ENCODE results near the gene CBLN3. TPM values are rescaled to one million over a fixed set of nuclear protein-coding genes. Genes with fewer than 3 reads are reported as not detected.

The CBLN3 gene
- total RNA-seq, 1 experiment from 2014 or later: 1.4 TPM

DNA sequence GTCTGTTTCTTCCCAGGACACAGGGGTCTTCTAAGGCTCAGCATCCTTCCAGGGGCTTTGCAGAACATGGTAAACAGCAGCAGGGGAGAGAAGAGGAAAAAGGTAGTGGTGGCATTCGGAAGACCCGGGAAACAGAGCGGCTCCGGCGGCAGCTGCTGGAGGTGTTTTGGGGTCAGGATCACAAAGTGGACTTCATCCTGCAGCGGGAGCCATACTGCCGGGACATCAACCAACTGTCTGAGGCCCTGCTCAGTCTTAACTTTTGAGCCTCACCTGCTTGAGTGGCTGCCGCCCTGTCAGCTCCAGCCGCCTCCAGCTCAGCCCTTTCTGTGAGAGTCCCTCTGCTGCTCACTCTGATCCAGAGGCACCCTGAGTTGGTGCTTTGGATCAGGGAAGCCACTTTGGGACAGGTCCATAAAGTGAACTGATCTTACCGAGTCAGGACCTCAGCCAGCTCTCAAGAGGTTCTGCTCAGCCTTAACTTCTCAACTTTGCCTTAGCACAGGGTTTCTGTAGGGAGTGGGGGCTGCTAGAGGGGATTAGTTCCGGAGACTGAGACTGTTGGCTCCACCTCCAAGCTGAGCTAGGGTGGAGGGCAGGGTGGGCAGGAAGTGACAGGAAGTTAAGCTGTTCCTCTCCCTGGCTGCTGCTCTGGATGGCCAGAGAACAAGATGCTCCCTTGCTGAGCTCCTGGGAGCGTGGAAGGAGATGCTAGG, 7.7 kb upstream of the CBLN3 start:
- Mint-ChIP-seq H3K9me3 (ENCODE audit: unreplicated experiment) (no peaks in the 10 kb centered on the region), H3K36me3 (ENCODE audit: insufficient read depth, unreplicated experiment) (peaks cover 53% of the 10 kb centered on the region), H3K27me3 (ENCODE audit: insufficient read depth, unreplicated experiment) (no peaks in the 10 kb centered on the region), H3K27ac (ENCODE audit: unreplicated experiment) (no peak overlapping the region), H3K4me3 (ENCODE audit: unreplicated experiment) (no peak overlapping the region), H3K4me1 (ENCODE audit: low read depth, unreplicated experiment) (peaks cover 14% of the 10 kb centered on the region)
- Histone ChIP-seq H3K9me3 (no peaks in the 10 kb centered on the region), H3K4me1 (no peaks in the 10 kb centered on the region; the same call in 1 of the 2 replicates), H3K36me3 (ENCODE audit: control insufficient read depth, insufficient read depth, low read length) (peaks cover 7% of the 10 kb centered on the region), H3K27me3 (replicated peaks; ENCODE audit: control insufficient read depth, insufficient read depth, low read length) (no peaks in the 10 kb centered on the region), H3K4me3 (ENCODE audit: low read depth, low read length) (no peak overlapping the region)
- no TSS peak for BruUV-seq (replicated peaks)
- CTCF ChIA-PET: interaction anchor here (0.5 to 4.1 kb wide), 4 partner anchors 38 to 109 kb away, joined by 3 to 37 read pairs (median 12); partner anchors contain the start of gene NYNRIN
- DNase-seq: no peak
- POLR2A ChIA-PET: interaction anchor here (0.5 to 0.7 kb wide), 2 partner anchors 70 to 108 kb away, joined by 3 read pairs; no protein-coding TSS in a partner anchor
- TF ChIP-seq, protein P1, sequence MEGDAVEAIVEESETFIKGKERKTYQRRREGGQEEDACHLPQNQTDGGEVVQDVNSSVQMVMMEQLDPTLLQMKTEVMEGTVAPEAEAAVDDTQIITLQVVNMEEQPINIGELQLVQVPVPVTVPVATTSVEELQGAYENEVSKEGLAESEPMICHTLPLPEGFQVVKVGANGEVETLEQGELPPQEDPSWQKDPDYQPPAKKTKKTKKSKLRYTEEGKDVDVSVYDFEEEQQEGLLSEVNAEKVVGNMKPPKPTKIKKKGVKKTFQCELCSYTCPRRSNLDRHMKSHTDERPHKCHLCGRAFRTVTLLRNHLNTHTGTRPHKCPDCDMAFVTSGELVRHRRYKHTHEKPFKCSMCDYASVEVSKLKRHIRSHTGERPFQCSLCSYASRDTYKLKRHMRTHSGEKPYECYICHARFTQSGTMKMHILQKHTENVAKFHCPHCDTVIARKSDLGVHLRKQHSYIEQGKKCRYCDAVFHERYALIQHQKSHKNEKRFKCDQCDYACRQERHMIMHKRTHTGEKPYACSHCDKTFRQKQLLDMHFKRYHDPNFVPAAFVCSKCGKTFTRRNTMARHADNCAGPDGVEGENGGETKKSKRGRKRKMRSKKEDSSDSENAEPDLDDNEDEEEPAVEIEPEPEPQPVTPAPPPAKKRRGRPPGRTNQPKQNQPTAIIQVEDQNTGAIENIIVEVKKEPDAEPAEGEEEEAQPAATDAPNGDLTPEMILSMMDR (IDR thresholded peaks at IDR 0.05; ENCODE audit: insufficient read depth in 1 of 2, low read depth in 1 of 2, low read length in 1 of 2, severe bottlenecking in 1 of 2, unreplicated experiment in 1 of 2): no peak
- intact Hi-C loops (cut with micrococcal nuclease; ENCODE audit: unreplicated experiment): loop anchor here (2.0 kb wide), 1 partner anchor 194 kb away; the partner anchor contains the start of gene TINF2

DNA sequence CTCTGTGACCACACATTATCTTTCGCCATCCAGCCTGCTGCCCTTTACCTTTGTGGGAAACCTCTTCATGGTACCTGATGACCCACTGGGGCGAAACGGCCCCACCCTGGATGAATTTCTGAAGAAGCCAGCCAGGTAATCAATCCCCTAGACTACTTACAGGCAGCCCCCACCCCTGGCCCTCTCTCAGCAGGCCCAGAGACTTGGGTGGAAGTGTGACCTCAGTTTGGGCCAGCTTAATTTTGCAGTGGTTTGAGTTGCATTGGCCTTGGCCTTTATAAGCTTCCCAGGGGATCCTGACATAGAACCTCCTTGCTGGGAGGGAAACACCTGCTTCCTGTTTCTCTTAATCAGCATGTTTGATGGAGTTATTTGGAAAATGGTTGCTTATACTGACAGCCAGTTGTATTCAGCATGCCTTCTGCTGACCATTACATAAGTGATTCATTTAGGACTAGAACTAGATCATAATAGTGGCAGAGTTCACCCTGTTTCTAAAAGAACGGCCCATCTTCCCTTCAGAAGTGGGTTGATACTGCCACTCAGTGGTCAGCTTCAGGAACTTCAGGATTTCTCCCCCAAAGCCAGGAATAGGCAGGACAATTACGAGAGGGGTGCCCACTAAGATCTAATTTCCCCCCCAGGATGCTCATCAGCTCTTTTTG, 7.0 kb upstream of the CBLN3 start:
- BruUV-seq (replicated peaks): no TSS peak
- peaks cover 52% of the 10 kb centered on the region for H3K36me3 Mint-ChIP-seq (ENCODE audit: insufficient read depth, unreplicated experiment)
- POLR2A ChIA-PET: interaction anchor here (0.5 kb wide), 1 partner anchor 107 kb away, joined by 3 read pairs; no protein-coding TSS in a partner anchor
- peak in 1 of 2 experiments; percentile 65 for DNase-seq
- H3K4me1 Mint-ChIP-seq (ENCODE audit: low read depth, unreplicated experiment): peaks cover 21% of the 10 kb centered on the region
- CTCF ChIA-PET: interaction anchor here (0.9 to 4.1 kb wide), 5 partner anchors 9 to 137 kb away, joined by 3 to 37 read pairs (median 5); no protein-coding TSS in a partner anchor
- peaks cover 1% of the 10 kb centered on the region for H3K4me1 ChIP-seq
- TF ChIP-seq, protein P1 (IDR thresholded peaks at IDR 0.05; ENCODE audit: insufficient read depth in 1 of 2, low read depth in 1 of 2, low read length in 1 of 2, severe bottlenecking in 1 of 2, unreplicated experiment in 1 of 2): peak; percentile 80 to 82
- H3K27me3 ChIP-seq (replicated peaks; ENCODE audit: control insufficient read depth, insufficient read depth, low read length): no peaks in the 10 kb centered on the region
- no peaks in the 10 kb centered on the region for H3K9me3 Mint-ChIP-seq (ENCODE audit: unreplicated experiment)
- peaks cover 7% of the 10 kb centered on the region for H3K36me3 ChIP-seq (ENCODE audit: control insufficient read depth, insufficient read depth, low read length)
- H3K27me3 Mint-ChIP-seq (ENCODE audit: insufficient read depth, unreplicated experiment): no peaks in the 10 kb centered on the region
- no peak overlapping the region for H3K4me3 ChIP-seq (ENCODE audit: low read depth, low read length)
- H3K9me3 ChIP-seq: no peaks in the 10 kb centered on the region
- H3K4me3 Mint-ChIP-seq (ENCODE audit: unreplicated experiment): no peak overlapping the region
- intact Hi-C loops (cut with micrococcal nuclease; ENCODE audit: unreplicated experiment): loop anchor here (1.0 to 2.0 kb wide), 4 partner anchors 71 to 194 kb away; partner anchors contain the start of gene TINF2
- H3K27ac Mint-ChIP-seq (ENCODE audit: unreplicated experiment): no peak overlapping the region

DNA sequence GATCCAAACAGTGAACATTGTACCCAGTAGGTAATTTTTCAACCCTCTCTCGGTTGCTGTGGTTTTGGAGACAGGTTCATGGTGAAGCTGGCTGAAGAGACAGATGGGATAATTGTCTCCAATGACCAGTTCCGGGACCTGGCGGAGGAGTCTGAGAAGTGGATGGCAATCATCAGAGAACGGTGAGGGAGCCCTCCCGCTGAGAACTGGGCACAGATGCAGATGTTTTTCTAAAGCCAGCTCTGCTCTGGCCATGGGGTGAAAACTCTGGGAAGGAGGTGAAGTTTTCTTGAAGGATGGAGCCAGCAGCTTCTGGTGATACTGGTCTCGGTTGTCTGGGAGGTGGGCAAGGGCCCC, 6.5 kb upstream of the CBLN3 start:
- peaks cover 7% of the 10 kb centered on the region for H3K4me1 ChIP-seq
- H3K9me3 ChIP-seq: no peaks in the 10 kb centered on the region
- peaks cover 53% of the 10 kb centered on the region for H3K36me3 Mint-ChIP-seq (ENCODE audit: insufficient read depth, unreplicated experiment)
- POLR2A ChIA-PET: interaction anchor here (0.7 kb wide), 1 partner anchor 69 kb away, joined by 5 read pairs; no protein-coding TSS in a partner anchor
- TF ChIP-seq, protein P1 (IDR thresholded peaks at IDR 0.05; ENCODE audit: insufficient read depth in 1 of 2, low read depth in 1 of 2, low read length in 1 of 2, severe bottlenecking in 1 of 2, unreplicated experiment in 1 of 2): no peak
- H3K27me3 Mint-ChIP-seq (ENCODE audit: insufficient read depth, unreplicated experiment): no peaks in the 10 kb centered on the region
- peaks cover 21% of the 10 kb centered on the region for H3K4me1 Mint-ChIP-seq (ENCODE audit: low read depth, unreplicated experiment)
- BruUV-seq (replicated peaks): no TSS peak
- no peak for DNase-seq
- no peaks in the 10 kb centered on the region for H3K9me3 Mint-ChIP-seq (ENCODE audit: unreplicated experiment)
- intact Hi-C loops (cut with micrococcal nuclease; ENCODE audit: unreplicated experiment): loop anchor here (1.0 to 2.0 kb wide), 4 partner anchors 71 to 193 kb away; partner anchors contain the start of gene TINF2
- CTCF ChIA-PET: interaction anchor here (0.9 to 4.1 kb wide), 4 partner anchors 9 to 137 kb away, joined by 3 to 37 read pairs (median 14); no protein-coding TSS in a partner anchor
- H3K27ac Mint-ChIP-seq (ENCODE audit: unreplicated experiment): no peak overlapping the region
- H3K36me3 ChIP-seq (ENCODE audit: control insufficient read depth, insufficient read depth, low read length): peaks cover 7% of the 10 kb centered on the region
- no peak overlapping the region for H3K4me3 Mint-ChIP-seq (ENCODE audit: unreplicated experiment)
- no peak overlapping the region for H3K4me3 ChIP-seq (ENCODE audit: low read depth, low read length)
- no peaks in the 10 kb centered on the region for H3K27me3 ChIP-seq (replicated peaks; ENCODE audit: control insufficient read depth, insufficient read depth, low read length)

Data from Caco-2 (cell line).